Left renal cortex interstitium (tissue), 4 donors: ENCODE measurements around the gene SSBP2. TPM values are rescaled to one million over a fixed set of nuclear protein-coding genes. Genes with fewer than 3 reads are reported as not detected.
"Not testable (repeated sequence)": the region's sequence is repeated elsewhere in the genome, so short reads cannot be mapped to it uniquely, and the experiment has no call there.

ENCODE experiments used
- DNase-seq, 4 donors: peaks; one replicate each; pipeline ENCODE4 v3.0.0-alpha.2; 2013; ENCODE audit warnings: low read depth in 4 of 4, low spot score in 2 of 4, missing footprints in 1 of 4
- polyA plus RNA-seq, 4 donors: library from polyadenylated mRNA; unstranded; fragments of 120-200 nt; gene quantifications; one replicate each; pipeline ENCODE4 v1.2.1, GENCODE V29; 2013; ENCODE audit not compliant: insufficient read length in 4 of 4

The SSBP2 gene
- polyA plus RNA-seq, 4 donors = 78.5 to 96.3 (median 91.6) TPM

- no peak for DNase-seq
Measured at GRCh38 chr5:81542242-81542641, 208.7 kb downstream of the SSBP2 start.

- DNase-seq = no peak
Measured at GRCh38 chr5:81537905-81538547, 212.9 kb downstream of the SSBP2 start.

- no peak for DNase-seq
Measured at GRCh38 chr5:81534441-81534840, 216.5 kb downstream of the SSBP2 start.

GRCh38 chr5:81533629-81534405 is 217.1 kb downstream of the SSBP2 start:
- no peak for DNase-seq

GRCh38 chr5:81530919-81531318 is 220.0 kb downstream of the SSBP2 start:
- no peak for DNase-seq

GRCh38 chr5:81525690-81526089 is 225.2 kb downstream of the SSBP2 start:
- DNase-seq = no peak

GRCh38 chr5:81524015-81524414 is 226.9 kb downstream of the SSBP2 start:
- DNase-seq = no peak

GRCh38 chr5:81522571-81522970 is 228.3 kb downstream of the SSBP2 start:
- no peak for DNase-seq

GRCh38 chr5:81520769-81521168 is 230.1 kb downstream of the SSBP2 start:
- DNase-seq = no peak

- no peak for DNase-seq
Measured at GRCh38 chr5:81519217-81519905, 231.5 kb downstream of the SSBP2 start.

GRCh38 chr5:81517462-81517861 is 233.4 kb downstream of the SSBP2 start:
- no peak for DNase-seq

GRCh38 chr5:81516091-81516490 is 234.8 kb downstream of the SSBP2 start:
- DNase-seq = no peak

- no peak for DNase-seq
Measured at GRCh38 chr5:81513982-81514381, 236.9 kb downstream of the SSBP2 start.

- no peak for DNase-seq
Measured at GRCh38 chr5:81513473-81513872, 237.4 kb downstream of the SSBP2 start.

GRCh38 chr5:81506900-81507588 is 243.9 kb downstream of the SSBP2 start:
- DNase-seq = peak; percentile 21 to 71 (median 56)

- no peak for DNase-seq
Measured at GRCh38 chr5:81506378-81506777, 244.5 kb downstream of the SSBP2 start.

- no peak for DNase-seq
Measured at GRCh38 chr5:81505672-81506071, 245.2 kb downstream of the SSBP2 start.

GRCh38 chr5:81503602-81504001 is 247.3 kb downstream of the SSBP2 start:
- not testable (repeated sequence) for DNase-seq

GRCh38 chr5:81495286-81495685 is 255.6 kb downstream of the SSBP2 start:
- DNase-seq = no peak

GRCh38 chr5:81488862-81489261 is 262.0 kb downstream of the SSBP2 start:
- no peak for DNase-seq

- DNase-seq = no peak
Measured at GRCh38 chr5:81486711-81487110, 264.2 kb downstream of the SSBP2 start.
